Measurements from ENCODE around the gene FRMD4B.

- TF ChIP-seq TCF12 (IDR thresholded peaks at IDR 0.05; ENCODE audit: low read depth, low read length) (no peak), RELA (IDR thresholded peaks at IDR 0.05; ENCODE audit: borderline replicate concordance, partially characterized antibody) (no peak), ZBTB4 (CRISPR knock-in tag; IDR thresholded peaks at IDR 0.05) (no peak), SUZ12 (IDR thresholded peaks at IDR 0.05; ENCODE audit: unreplicated experiment) (no peak), EGR1 (IDR thresholded peaks at IDR 0.05; ENCODE audit: borderline replicate concordance in 1 of 2, low read depth in 2 of 2, low read length in 2 of 2) (no peak), CTCF (IDR thresholded peaks at IDR 0.05 in 2 of 3, conservative IDR thresholded peaks at IDR 0.05 in 1 of 3; ENCODE audit: control insufficient read depth in 2 of 3, extremely low read depth in 1 of 3, insufficient read depth in 1 of 3, low read depth in 3 of 3, low read length in 3 of 3) (peak; percentile 85 to 92 (median 86)), RCOR1 (conservative IDR thresholded peaks at IDR 0.05; ENCODE audit: low read depth, low read length) (no peak), SIN3A (IDR thresholded peaks at IDR 0.05; ENCODE audit: low read depth, low read length) (no peak)
Observed at GRCh38 chr3:69410301-69410700, 24.4 kb upstream of the FRMD4B start.
